Lower leg skin (tissue), 3 donors: ENCODE measurements around the gene CCDC9B.

Experiments used
- POLR2A ChIP-seq, 2 donors: fragments of 450-650 bp; IDR thresholded peaks; one replicate each; pipeline ENCODE4 v1.6.1; 2016 to 2017; ENCODE audit warnings: antibody characterized with exemption in 2 of 2, mild to moderate bottlenecking in 1 of 2, moderate library complexity in 1 of 2
- TF ChIP-seq, protein P1 (sequence below), 3 donors: fragments of 450-650 bp; IDR thresholded peaks; one replicate each; pipeline ENCODE4 v1.5.1; 2016; ENCODE audit warnings: antibody characterized with exemption in 3 of 3, mild to moderate bottlenecking in 3 of 3, moderate library complexity in 2 of 3

GRCh38 chr15:40282147-40282868, 58.4 kb downstream of the CCDC9B start:
- TF ChIP-seq, protein P1, sequence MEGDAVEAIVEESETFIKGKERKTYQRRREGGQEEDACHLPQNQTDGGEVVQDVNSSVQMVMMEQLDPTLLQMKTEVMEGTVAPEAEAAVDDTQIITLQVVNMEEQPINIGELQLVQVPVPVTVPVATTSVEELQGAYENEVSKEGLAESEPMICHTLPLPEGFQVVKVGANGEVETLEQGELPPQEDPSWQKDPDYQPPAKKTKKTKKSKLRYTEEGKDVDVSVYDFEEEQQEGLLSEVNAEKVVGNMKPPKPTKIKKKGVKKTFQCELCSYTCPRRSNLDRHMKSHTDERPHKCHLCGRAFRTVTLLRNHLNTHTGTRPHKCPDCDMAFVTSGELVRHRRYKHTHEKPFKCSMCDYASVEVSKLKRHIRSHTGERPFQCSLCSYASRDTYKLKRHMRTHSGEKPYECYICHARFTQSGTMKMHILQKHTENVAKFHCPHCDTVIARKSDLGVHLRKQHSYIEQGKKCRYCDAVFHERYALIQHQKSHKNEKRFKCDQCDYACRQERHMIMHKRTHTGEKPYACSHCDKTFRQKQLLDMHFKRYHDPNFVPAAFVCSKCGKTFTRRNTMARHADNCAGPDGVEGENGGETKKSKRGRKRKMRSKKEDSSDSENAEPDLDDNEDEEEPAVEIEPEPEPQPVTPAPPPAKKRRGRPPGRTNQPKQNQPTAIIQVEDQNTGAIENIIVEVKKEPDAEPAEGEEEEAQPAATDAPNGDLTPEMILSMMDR (IDR thresholded peaks at IDR 0.05): no peak
- TF ChIP-seq POLR2A (IDR thresholded peaks at IDR 0.05): no peak
